ENCODE data around the gene TPSAB1. TPM values are rescaled to one million over a fixed set of nuclear protein-coding genes. Genes with fewer than 3 reads are reported as not detected.

TPSAB1 gene
- total and polyA plus RNA-seq, 2 experiments from 2014 or later, result not detected

- Histone ChIP-seq H3K9me2 (ENCODE audit: insufficient read depth) (no peaks in the 10 kb centered on the region), H3K79me2 (ENCODE audit: insufficient read depth) (no peaks in the 10 kb centered on the region), H3K4me1 (ENCODE audit: insufficient read depth) (no peaks in the 10 kb centered on the region), H2AFZ (no peak overlapping the region), H3K9ac (no peak overlapping the region), H3K27ac (no peak overlapping the region), H4K20me1 (ENCODE audit: insufficient read depth) (no peaks in the 10 kb centered on the region), H3K36me3 (ENCODE audit: low read depth) (no peaks in the 10 kb centered on the region), H3K4me3 (no peak overlapping the region), H3K9me3 (ENCODE audit: low read depth) (no peaks in the 10 kb centered on the region), H3F3A (ENCODE audit: insufficient read depth) (no peaks in the 10 kb centered on the region), H3K4me2 (ENCODE audit: unreplicated experiment) (no peak overlapping the region), H3K27me3 (replicated peaks; ENCODE audit: insufficient read depth) (peaks cover 21% of the 10 kb centered on the region)
- peak; percentile 45 for DNase-seq
- 64 to 66% methylated on average over 11 to 12 of the region's 12 CpGs for WGBS, 2 experiments (ENCODE audit: low coverage in 1 of 2, low lambda C conversion rate in 2 of 2, missing lambda C conversion rate in 2 of 2)
- TF ChIP-seq EZH2 (IDR thresholded peaks at IDR 0.05; ENCODE audit: insufficient read depth, poor library complexity, severe bottlenecking) (no peak), EZH2phosphoT487 (IDR thresholded peaks at IDR 0.05; ENCODE audit: insufficient read depth, low read depth) (no peak)
- in situ Hi-C loops (cut with MboI), result no loop called here
Measured at GRCh38 chr16:1258225-1258600, 17.7 kb downstream of the TPSAB1 start.

DNA sequence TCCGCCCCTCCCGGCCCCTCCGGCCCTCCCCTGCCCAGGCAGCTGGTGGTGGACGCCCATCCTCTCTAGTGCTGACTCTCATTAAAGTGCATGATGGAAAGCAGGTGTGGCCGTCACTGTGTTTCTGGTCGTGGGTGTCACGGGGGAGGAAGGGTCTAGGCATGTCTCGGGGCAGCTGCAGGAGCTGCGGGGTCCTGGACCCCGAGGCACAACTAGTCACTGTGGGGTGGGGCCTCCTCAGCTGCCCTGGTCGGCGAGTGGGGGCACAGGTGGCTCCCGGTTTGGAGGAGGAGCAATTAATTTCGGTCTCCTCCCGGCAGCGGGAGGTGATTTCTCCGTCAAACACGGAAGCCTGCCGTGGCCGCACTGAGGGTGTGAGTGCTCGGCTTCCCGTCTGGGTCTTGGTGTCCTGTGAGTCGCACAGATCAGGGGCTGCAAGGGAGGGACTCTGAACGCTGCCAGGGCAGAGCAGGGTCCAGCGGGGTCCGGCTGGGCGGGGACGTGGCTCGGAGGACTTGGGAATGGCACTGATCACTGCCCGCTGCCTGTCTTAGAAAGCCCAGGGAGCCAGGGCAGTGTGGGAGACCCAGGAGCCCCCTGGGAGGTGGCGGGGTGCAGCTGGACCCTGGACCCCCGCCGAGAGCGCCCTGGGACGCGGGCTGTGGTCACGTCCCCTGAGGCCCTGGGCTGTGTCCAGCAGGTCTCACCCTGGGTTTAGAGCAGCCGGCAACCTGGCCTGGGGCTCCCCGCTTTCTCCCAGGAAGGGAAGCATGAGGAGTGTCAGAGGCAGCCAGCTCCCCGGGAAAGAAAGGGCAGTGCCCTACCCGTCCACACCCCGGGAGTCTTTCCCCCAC, 18.6 kb downstream of the TPSAB1 start:
- Histone ChIP-seq H3K36me3 (ENCODE audit: low read depth) (no peaks in the 10 kb centered on the region), H3K4me1 (ENCODE audit: insufficient read depth) (no peaks in the 10 kb centered on the region), H3F3A (ENCODE audit: insufficient read depth) (no peaks in the 10 kb centered on the region), H3K9me3 (ENCODE audit: low read depth) (no peaks in the 10 kb centered on the region), H3K4me2 (ENCODE audit: unreplicated experiment) (no peak overlapping the region), H4K20me1 (ENCODE audit: insufficient read depth) (no peaks in the 10 kb centered on the region), H3K27ac (no peak overlapping the region), H3K27me3 (replicated peaks; ENCODE audit: insufficient read depth) (peaks cover 21% of the 10 kb centered on the region), H2AFZ (no peak overlapping the region), H3K79me2 (ENCODE audit: insufficient read depth) (no peaks in the 10 kb centered on the region), H3K9me2 (ENCODE audit: insufficient read depth) (no peaks in the 10 kb centered on the region), H3K9ac (no peak overlapping the region), H3K4me3 (no peak overlapping the region)
- no peak for DNase-seq
- in situ Hi-C loops (cut with MboI), result no loop called here
- TF ChIP-seq EZH2phosphoT487 (IDR thresholded peaks at IDR 0.05; ENCODE audit: insufficient read depth, low read depth), result no peak
- TF ChIP-seq EZH2 (IDR thresholded peaks at IDR 0.05; ENCODE audit: insufficient read depth, poor library complexity, severe bottlenecking), result no peak
- 2 to 5% methylated on average over 40 to 41 of the region's 42 CpGs for WGBS, 2 experiments (ENCODE audit: low coverage in 1 of 2, low lambda C conversion rate in 2 of 2, missing lambda C conversion rate in 2 of 2)

DNA sequence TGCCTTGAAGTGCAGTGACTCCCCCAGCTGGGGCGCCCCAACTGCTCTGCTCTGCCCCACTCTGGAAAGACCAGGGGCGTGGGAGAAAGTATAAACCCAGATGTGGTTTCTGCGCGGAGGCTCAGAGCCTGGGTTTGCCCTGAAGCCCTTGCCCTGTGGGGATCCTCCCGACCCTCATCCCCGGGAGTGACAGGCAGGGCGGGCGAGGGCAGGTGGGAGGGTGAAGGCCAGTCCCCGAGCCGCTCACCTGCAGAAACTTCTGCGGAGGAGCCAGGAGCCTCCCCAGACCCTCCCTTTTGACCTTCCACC, 19.2 kb downstream of the TPSAB1 start:
- Histone ChIP-seq H4K20me1 (ENCODE audit: insufficient read depth) (no peaks in the 10 kb centered on the region), H3K9me2 (ENCODE audit: insufficient read depth) (no peaks in the 10 kb centered on the region), H3K9me3 (ENCODE audit: low read depth) (no peaks in the 10 kb centered on the region), H3F3A (ENCODE audit: insufficient read depth) (no peaks in the 10 kb centered on the region), H3K4me1 (ENCODE audit: insufficient read depth) (no peaks in the 10 kb centered on the region), H3K27me3 (replicated peaks; ENCODE audit: insufficient read depth) (peaks cover 21% of the 10 kb centered on the region), H3K4me2 (ENCODE audit: unreplicated experiment) (no peak overlapping the region), H3K36me3 (ENCODE audit: low read depth) (no peaks in the 10 kb centered on the region), H3K9ac (no peak overlapping the region), H3K79me2 (ENCODE audit: insufficient read depth) (no peaks in the 10 kb centered on the region), H3K4me3 (no peak overlapping the region), H2AFZ (no peak overlapping the region), H3K27ac (no peak overlapping the region)
- in situ Hi-C loops (cut with MboI), result no loop called here
- no peak for DNase-seq
- no peak for TF ChIP-seq EZH2phosphoT487 (IDR thresholded peaks at IDR 0.05; ENCODE audit: insufficient read depth, low read depth)
- no peak for TF ChIP-seq EZH2 (IDR thresholded peaks at IDR 0.05; ENCODE audit: insufficient read depth, poor library complexity, severe bottlenecking)
- 4 to 6% methylated on average over 11 of the region's 11 CpGs for WGBS, 2 experiments (ENCODE audit: low coverage in 1 of 2, low lambda C conversion rate in 2 of 2, missing lambda C conversion rate in 2 of 2)

- Histone ChIP-seq H4K20me1 (ENCODE audit: insufficient read depth) (no peaks in the 10 kb centered on the region), H3K27ac (no peak overlapping the region), H3K79me2 (ENCODE audit: insufficient read depth) (no peaks in the 10 kb centered on the region), H3K36me3 (ENCODE audit: low read depth) (no peaks in the 10 kb centered on the region), H3K9me2 (ENCODE audit: insufficient read depth) (no peaks in the 10 kb centered on the region), H3K4me3 (no peak overlapping the region), H3K9me3 (ENCODE audit: low read depth) (no peaks in the 10 kb centered on the region), H3K9ac (no peak overlapping the region), H3K4me1 (ENCODE audit: insufficient read depth) (no peaks in the 10 kb centered on the region), H3K4me2 (ENCODE audit: unreplicated experiment) (no peak overlapping the region), H3F3A (ENCODE audit: insufficient read depth) (no peaks in the 10 kb centered on the region), H3K27me3 (replicated peaks; ENCODE audit: insufficient read depth) (peaks cover 21% of the 10 kb centered on the region), H2AFZ (no peak overlapping the region)
- no peak for TF ChIP-seq EZH2 (IDR thresholded peaks at IDR 0.05; ENCODE audit: insufficient read depth, poor library complexity, severe bottlenecking)
- no peak for TF ChIP-seq EZH2phosphoT487 (IDR thresholded peaks at IDR 0.05; ENCODE audit: insufficient read depth, low read depth)
- in situ Hi-C loops (cut with MboI), result no loop called here
- WGBS, 2 experiments (ENCODE audit: low coverage in 1 of 2, low lambda C conversion rate in 2 of 2, missing lambda C conversion rate in 2 of 2), result 62 to 63% methylated on average over 32 to 33 of the region's 36 CpGs
- DNase-seq, result no peak
Measured at GRCh38 chr16:1260101-1260680, 19.7 kb downstream of the TPSAB1 start.
